HepG2 (cell line): Measurements from ENCODE around the gene DDX10. TPM values are rescaled to one million over a fixed set of nuclear protein-coding genes. Genes with fewer than 3 reads are reported as not detected.

Source experiments
- ATAC-seq: fragments of 200-7000 bp; cut with Tn5 transposase; 3 replicates; pipeline ENCODE4 v1.9.1; 2020; ENCODE audit warnings: mild to moderate bottlenecking, moderate library complexity
- BruUV-seq: library from RNA; stranded (reverse); fragments of 400-500 nt; replicated peaks from 2 replicates; lab custom pipeline; 2021; lab: Mats Ljungman, UMichigan
- CTCF ChIA-PET: fragments of 300-600 bp; formaldehyde crosslinking; extraction: SDS; loops from one replicate; lab custom pipeline; 2021; ENCODE audit warnings: low total read pairs, inconsistent platforms, low intra/inter-chr PET ratio; lab: Yijun Ruan, JAX
- POLR2A ChIA-PET: fragments of 350-600 bp; sonication (Branson Sonifier 250); formaldehyde crosslinking; loops from one replicate; lab custom pipeline; 2020; ENCODE audit warnings: antibody characterized with exemption, inconsistent platforms; lab: Yijun Ruan, JAX
- DNase-seq: peaks from one replicate; pipeline ENCODE4 v3.0.0-alpha.2; 2015; ENCODE audit warnings: low spot score
- FAIRE-seq: peaks from 3 replicates; lab custom pipeline; 2011; peaks lifted over from hg19 to GRCh38; lab: Jason Lieb, UNC
- H2AFZ ChIP-seq: one replicate; pipeline ENCODE4 v1.6.1; 2011; ENCODE audit warnings: low read length, inconsistent platforms
- H3K27ac ChIP-seq: fragments of 300-600 bp; 3 replicates; pipeline ENCODE4 v1.8.0; 2011; ENCODE audit warnings: mixed run types, mild to moderate bottlenecking, mixed read lengths, low read length, inconsistent platforms; ENCODE audit not compliant: insufficient read depth; ENCODE audit errors: extremely low read length
- H3K27me3 ChIP-seq, 2 experiments: fragments of 200-600 bp in 1 of 2; 2 replicates in 1 of 2; 3 replicates in 1 of 2; pipeline versions ENCODE4 v1.6.0 to v1.8.0; 2011; ENCODE audit warnings: low read length in 2 of 2, mild to moderate bottlenecking in 2 of 2, moderate library complexity in 2 of 2, inconsistent platforms in 1 of 2; ENCODE audit not compliant: insufficient read depth in 2 of 2, control insufficient read depth in 1 of 2
- H3K36me3 ChIP-seq, 2 experiments: fragments of 200-600 bp in 1 of 2; replicated peaks in 1 of 2; 2 replicates in 1 of 2; 3 replicates in 1 of 2; pipeline versions ENCODE4 v1.5.1 to v1.8.0; 2011; ENCODE audit warnings: low read length in 2 of 2, inconsistent platforms in 1 of 2; ENCODE audit not compliant: insufficient read depth in 2 of 2, control insufficient read depth in 1 of 2
- H3K4me1 ChIP-seq: 2 replicates; pipeline ENCODE4 v1.5.1; 2012; ENCODE audit warnings: low read length, inconsistent platforms; ENCODE audit not compliant: insufficient read depth
- H3K4me2 ChIP-seq: 2 replicates; pipeline ENCODE4 v1.6.0; 2011; ENCODE audit warnings: low read depth, low read length, inconsistent platforms
- H3K4me3 ChIP-seq, 3 experiments: fragments of 200-600 bp in 1 of 3; sonication (generic), shearing (Covaris generic) in 1 of 3; replicated peaks in 1 of 3; 2 replicates each; pipeline ENCODE4 v1.5.1; 2011 to 2016; ENCODE audit warnings: low read length in 3 of 3, inconsistent platforms in 2 of 3, low read depth in 2 of 3, mild to moderate bottlenecking in 2 of 3, control low read depth in 1 of 3, mixed read lengths in 1 of 3; ENCODE audit not compliant: insufficient read depth in 1 of 3
- H3K79me2 ChIP-seq: one replicate; pipeline ENCODE4 v1.6.1; 2011; ENCODE audit warnings: low read length, inconsistent platforms; ENCODE audit not compliant: insufficient read depth
- H3K9ac ChIP-seq: 2 replicates; pipeline ENCODE4 v1.6.0; 2011; ENCODE audit warnings: mild to moderate bottlenecking, low read depth, low read length, inconsistent platforms; ENCODE audit not compliant: insufficient read depth
- H3K9me3 ChIP-seq: 2 replicates; pipeline ENCODE4 v1.5.1; 2012; ENCODE audit warnings: mild to moderate bottlenecking, low read length
- H4K20me1 ChIP-seq: 2 replicates; pipeline ENCODE4 v1.6.0; 2011; ENCODE audit warnings: inconsistent platforms, mild to moderate bottlenecking, low read length, moderate library complexity; ENCODE audit not compliant: insufficient read depth
- CBX1 ChIP-seq: IDR thresholded peaks from one replicate; pipeline ENCODE4 v1.6.1; 2016; ENCODE audit warnings: antibody characterized with exemption, low read depth
- FUBP1 ChIP-seq: sonication (generic); formaldehyde crosslinking; IDR thresholded peaks from 2 replicates; pipeline ENCODE4 v1.5.1; 2020; ENCODE audit warnings: missing genetic modification reagents, mild to moderate bottlenecking, borderline replicate concordance
- GPBP1L1 ChIP-seq: sonication (generic); formaldehyde crosslinking; IDR thresholded peaks from 2 replicates; pipeline ENCODE4 v1.5.0; 2020; ENCODE audit warnings: mild to moderate bottlenecking, missing genetic modification reagents
- NR1H2 ChIP-seq: sonication (generic); formaldehyde crosslinking; IDR thresholded peaks from 2 replicates; pipeline ENCODE4 v1.8.1; 2022; ENCODE audit warnings: low read depth, missing genetic modification reagents, borderline replicate concordance
- NR2F2 ChIP-seq: IDR thresholded peaks from 2 replicates; pipeline ENCODE4 v1.6.1; 2012; ENCODE audit warnings: low read depth, inconsistent platforms, borderline replicate concordance
- TAF1 ChIP-seq: sonication (generic); formaldehyde crosslinking; IDR thresholded peaks from 2 replicates; pipeline ENCODE4 v1.4.0; 2020; ENCODE audit warnings: missing genetic modification reagents
- ZIK1 ChIP-seq: sonication (generic); formaldehyde crosslinking; IDR thresholded peaks from 2 replicates; pipeline ENCODE4 v1.5.0; 2020; ENCODE audit warnings: mild to moderate bottlenecking, low read depth, missing genetic modification reagents, borderline replicate concordance
- ZNF263 ChIP-seq: sonication (generic); formaldehyde crosslinking; IDR thresholded peaks from 2 replicates; pipeline ENCODE4 v1.4.0; 2020; ENCODE audit warnings: missing genetic modification reagents
- WGBS: methylation state at CpG from one replicate; pipeline ENCODE4 v1.1.6; 2017; ENCODE audit warnings: low lambda C conversion rate; 5-methylcytosine and 5-hydroxymethylcytosine counted together
- in situ Hi-C: cut with HindIII; loops from 2 replicates; pipeline ENCODE4 v1.10.0; 2017; ENCODE audit warnings: low pct_unique_long_range_greater_than_20kb; ENCODE audit not compliant: extremely low pct_ligation_motif_present
- intact Hi-C: fragments of 100-400 bp; cut with micrococcal nuclease; formaldehyde crosslinking; loops from one replicate; pipeline ENCODE4 v1.10.0; 2022; ENCODE audit not compliant: unreplicated experiment
- polyA plus RNA-seq, 8 experiments: library from polyadenylated mRNA; depleted of rRNA in 3 of 8; stranded (reverse) in 7 of 8; unstranded in 1 of 8; fragments of >200 nt; fragmentation: Illumina TruSeq in 4 of 8; extraction: Trizol in 4 of 8; gene quantifications; 2 replicates each; pipeline versions ENCODE4 v1.2.1 to v1.2.3, GENCODE V29; 2011 to 2016; ENCODE audit warnings: low read depth in 4 of 8, missing spikeins in 1 of 8, mixed read lengths in 1 of 8; ENCODE audit not compliant: insufficient read depth in 1 of 8
- total RNA-seq, 5 experiments: library from RNA; depleted of rRNA; stranded (reverse); fragments of >200 nt; fragmentation: Illumina TruSeq; extraction: Trizol; gene quantifications; 2 replicates each; pipeline ENCODE4 v1.2.3, GENCODE V29; 2016; ENCODE audit warnings: low read depth in 1 of 5
- TF ChIP-seq, protein P1 (sequence below): sonication (generic); formaldehyde crosslinking; IDR thresholded peaks from 2 replicates; pipeline ENCODE4 v1.5.1; 2020; ENCODE audit warnings: missing genetic modification reagents, mild to moderate bottlenecking, borderline replicate concordance
- TF ChIP-seq, protein P2 (sequence below): sonication (generic); formaldehyde crosslinking; IDR thresholded peaks from 2 replicates; pipeline ENCODE4 v1.8.1; 2023; ENCODE audit warnings: missing genetic modification reagents, inconsistent platforms, borderline replicate concordance
- TF ChIP-seq, protein P3 (sequence below): sonication (generic); formaldehyde crosslinking; IDR thresholded peaks from 2 replicates; pipeline ENCODE4 v1.4.0; 2020; ENCODE audit warnings: missing genetic modification reagents, mild to moderate bottlenecking, borderline replicate concordance

DDX10 gene
- total and polyA plus RNA-seq, 2 of the 13 experiments (the other 11 are each of a cell fraction or from before 2014, with no cell fraction given): 17.0 to 32.0 TPM

DNA sequence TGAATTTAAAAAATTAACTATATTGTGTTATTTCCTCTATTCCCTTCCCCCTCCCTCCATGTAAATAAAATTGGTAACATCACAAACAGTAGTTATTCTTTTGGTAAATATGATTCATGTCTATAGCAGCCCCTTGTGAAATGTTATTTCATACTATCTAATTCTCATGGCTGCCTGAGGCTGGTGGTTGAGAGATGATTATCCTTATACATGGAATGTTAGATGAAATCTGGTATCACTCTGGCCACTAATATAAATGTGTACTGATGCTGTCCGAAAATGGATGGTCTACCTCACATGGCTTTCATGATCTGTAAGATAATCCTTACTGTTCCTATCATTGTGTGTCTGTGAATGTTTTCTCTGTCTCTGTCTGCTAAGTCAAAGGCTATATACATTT is 46.3 kb upstream of the DDX10 start (continued):
- TF ChIP-seq GPBP1L1 (CRISPR knock-in tag) (no peak), CBX1 (no peak), FUBP1 (CRISPR knock-in tag) (no peak)

GRCh38 chr11:108620958-108621772 is 43.7 kb upstream of the DDX10 start:
- Histone ChIP-seq H4K20me1 (no peaks in the 10 kb centered on the region), H3K79me2 (no peaks in the 10 kb centered on the region), H3K27me3 (no peaks in the 10 kb centered on the region), H2AFZ (no peak overlapping the region), H3K4me2 (no peak overlapping the region), H3K9ac (no peak overlapping the region), H3K4me3 (no peak overlapping the region), H3K27ac (no peak overlapping the region), H3K4me1 (no peaks in the 10 kb centered on the region), H3K36me3 (no peaks in the 10 kb centered on the region), H3K9me3 (no peaks in the 10 kb centered on the region)
- intact Hi-C loops: no loop called here
- no peak for DNase-seq
- ATAC-seq: no peak
- FAIRE-seq: no peak
- in situ Hi-C loops: no loop called here
- CTCF ChIA-PET: no interaction called here
- POLR2A ChIA-PET: no interaction called here
- WGBS: 23% methylated on average over 2 of the region's 2 CpGs
- BruUV-seq: no TSS peak
- TF ChIP-seq ZIK1 (no peak), TAF1 (CRISPR knock-in tag) (no peak), NR2F2 (no peak), ZNF263 (CRISPR knock-in tag) (no peak), NR1H2 (no peak)
- TF ChIP-seq, protein P1, sequence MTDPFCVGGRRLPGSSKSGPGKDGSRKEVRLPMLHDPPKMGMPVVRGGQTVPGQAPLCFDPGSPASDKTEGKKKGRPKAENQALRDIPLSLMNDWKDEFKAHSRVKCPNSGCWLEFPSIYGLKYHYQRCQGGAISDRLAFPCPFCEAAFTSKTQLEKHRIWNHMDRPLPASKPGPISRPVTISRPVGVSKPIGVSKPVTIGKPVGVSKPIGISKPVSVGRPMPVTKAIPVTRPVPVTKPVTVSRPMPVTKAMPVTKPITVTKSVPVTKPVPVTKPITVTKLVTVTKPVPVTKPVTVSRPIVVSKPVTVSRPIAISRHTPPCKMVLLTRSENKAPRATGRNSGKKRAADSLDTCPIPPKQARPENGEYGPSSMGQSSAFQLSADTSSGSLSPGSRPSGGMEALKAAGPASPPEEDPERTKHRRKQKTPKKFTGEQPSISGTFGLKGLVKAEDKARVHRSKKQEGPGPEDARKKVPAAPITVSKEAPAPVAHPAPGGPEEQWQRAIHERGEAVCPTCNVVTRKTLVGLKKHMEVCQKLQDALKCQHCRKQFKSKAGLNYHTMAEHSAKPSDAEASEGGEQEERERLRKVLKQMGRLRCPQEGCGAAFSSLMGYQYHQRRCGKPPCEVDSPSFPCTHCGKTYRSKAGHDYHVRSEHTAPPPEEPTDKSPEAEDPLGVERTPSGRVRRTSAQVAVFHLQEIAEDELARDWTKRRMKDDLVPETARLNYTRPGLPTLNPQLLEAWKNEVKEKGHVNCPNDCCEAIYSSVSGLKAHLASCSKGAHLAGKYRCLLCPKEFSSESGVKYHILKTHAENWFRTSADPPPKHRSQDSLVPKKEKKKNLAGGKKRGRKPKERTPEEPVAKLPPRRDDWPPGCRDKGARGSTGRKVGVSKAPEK (CRISPR knock-in tag): no peak
- TF ChIP-seq, protein P2, sequence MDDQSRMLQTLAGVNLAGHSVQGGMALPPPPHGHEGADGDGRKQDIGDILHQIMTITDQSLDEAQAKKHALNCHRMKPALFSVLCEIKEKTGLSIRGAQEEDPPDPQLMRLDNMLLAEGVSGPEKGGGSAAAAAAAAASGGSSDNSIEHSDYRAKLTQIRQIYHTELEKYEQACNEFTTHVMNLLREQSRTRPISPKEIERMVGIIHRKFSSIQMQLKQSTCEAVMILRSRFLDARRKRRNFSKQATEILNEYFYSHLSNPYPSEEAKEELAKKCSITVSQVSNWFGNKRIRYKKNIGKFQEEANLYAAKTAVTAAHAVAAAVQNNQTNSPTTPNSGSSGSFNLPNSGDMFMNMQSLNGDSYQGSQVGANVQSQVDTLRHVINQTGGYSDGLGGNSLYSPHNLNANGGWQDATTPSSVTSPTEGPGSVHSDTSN (CRISPR knock-in tag): no peak
- TF ChIP-seq, protein P3, sequence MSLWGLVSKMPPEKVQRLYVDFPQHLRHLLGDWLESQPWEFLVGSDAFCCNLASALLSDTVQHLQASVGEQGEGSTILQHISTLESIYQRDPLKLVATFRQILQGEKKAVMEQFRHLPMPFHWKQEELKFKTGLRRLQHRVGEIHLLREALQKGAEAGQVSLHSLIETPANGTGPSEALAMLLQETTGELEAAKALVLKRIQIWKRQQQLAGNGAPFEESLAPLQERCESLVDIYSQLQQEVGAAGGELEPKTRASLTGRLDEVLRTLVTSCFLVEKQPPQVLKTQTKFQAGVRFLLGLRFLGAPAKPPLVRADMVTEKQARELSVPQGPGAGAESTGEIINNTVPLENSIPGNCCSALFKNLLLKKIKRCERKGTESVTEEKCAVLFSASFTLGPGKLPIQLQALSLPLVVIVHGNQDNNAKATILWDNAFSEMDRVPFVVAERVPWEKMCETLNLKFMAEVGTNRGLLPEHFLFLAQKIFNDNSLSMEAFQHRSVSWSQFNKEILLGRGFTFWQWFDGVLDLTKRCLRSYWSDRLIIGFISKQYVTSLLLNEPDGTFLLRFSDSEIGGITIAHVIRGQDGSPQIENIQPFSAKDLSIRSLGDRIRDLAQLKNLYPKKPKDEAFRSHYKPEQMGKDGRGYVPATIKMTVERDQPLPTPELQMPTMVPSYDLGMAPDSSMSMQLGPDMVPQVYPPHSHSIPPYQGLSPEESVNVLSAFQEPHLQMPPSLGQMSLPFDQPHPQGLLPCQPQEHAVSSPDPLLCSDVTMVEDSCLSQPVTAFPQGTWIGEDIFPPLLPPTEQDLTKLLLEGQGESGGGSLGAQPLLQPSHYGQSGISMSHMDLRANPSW: no peak
